ENCODE data around the gene PLIN5.

PLIN5 gene

DNA sequence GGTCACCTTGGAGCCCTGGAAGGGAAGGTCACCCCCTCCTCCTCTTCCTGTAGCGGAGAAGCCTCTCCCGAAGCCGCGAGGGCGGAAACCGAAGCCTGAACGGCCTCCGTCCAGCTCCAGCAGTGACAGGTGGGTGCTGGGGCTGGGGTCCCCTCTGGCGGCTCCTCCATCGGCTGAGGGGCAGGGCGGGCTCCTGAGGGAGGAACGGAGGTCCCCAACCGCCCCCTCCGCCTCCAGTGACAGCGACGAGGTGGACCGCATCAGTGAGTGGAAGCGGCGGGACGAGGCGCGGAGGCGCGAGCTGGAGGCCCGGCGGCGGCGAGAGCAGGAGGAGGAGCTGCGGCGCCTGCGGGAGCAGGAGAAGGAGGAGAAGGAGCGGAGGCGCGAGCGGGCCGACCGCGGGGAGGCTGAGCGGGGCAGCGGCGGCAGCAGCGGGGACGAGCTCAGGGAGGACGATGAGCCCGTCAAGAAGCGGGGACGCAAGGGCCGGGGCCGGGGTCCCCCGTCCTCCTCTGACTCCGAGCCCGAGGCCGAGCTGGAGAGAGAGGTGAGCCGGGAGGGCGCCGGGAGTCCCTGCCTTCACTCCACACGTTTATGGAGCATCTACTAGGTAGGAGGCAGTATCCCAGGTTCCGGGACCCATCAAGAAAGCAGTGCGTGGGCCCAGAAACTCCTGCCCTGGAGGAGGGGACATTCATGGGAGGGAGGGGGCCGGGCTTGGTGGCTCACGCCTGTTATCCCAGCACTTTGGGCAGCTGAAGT, 40.9 kb downstream of the PLIN5 start:
- peaks cover 71% of the 10 kb centered on the region for H3K36me3 ChIP-seq
- no peak overlapping the region for H3K27ac ChIP-seq
- TF ChIP-seq, protein P1, sequence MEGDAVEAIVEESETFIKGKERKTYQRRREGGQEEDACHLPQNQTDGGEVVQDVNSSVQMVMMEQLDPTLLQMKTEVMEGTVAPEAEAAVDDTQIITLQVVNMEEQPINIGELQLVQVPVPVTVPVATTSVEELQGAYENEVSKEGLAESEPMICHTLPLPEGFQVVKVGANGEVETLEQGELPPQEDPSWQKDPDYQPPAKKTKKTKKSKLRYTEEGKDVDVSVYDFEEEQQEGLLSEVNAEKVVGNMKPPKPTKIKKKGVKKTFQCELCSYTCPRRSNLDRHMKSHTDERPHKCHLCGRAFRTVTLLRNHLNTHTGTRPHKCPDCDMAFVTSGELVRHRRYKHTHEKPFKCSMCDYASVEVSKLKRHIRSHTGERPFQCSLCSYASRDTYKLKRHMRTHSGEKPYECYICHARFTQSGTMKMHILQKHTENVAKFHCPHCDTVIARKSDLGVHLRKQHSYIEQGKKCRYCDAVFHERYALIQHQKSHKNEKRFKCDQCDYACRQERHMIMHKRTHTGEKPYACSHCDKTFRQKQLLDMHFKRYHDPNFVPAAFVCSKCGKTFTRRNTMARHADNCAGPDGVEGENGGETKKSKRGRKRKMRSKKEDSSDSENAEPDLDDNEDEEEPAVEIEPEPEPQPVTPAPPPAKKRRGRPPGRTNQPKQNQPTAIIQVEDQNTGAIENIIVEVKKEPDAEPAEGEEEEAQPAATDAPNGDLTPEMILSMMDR (IDR thresholded peaks at IDR 0.05; ENCODE audit: low read depth, low read length): no peak

GRCh38 chr19:4493104-4493928, 41.7 kb downstream of the PLIN5 start:
- no peak overlapping the region for H3K27ac ChIP-seq
- no peak overlapping the region for H3K4me3 ChIP-seq (ENCODE audit: low read depth, low read length)
- no peaks in the 10 kb centered on the region for H3K9me3 ChIP-seq (ENCODE audit: severe bottlenecking)
- peaks cover 71% of the 10 kb centered on the region for H3K36me3 ChIP-seq
- TF ChIP-seq, protein P1 (IDR thresholded peaks at IDR 0.05; ENCODE audit: low read depth, low read length): no peak
- no peak for DNase-seq
- H3K27me3 ChIP-seq (ENCODE audit: insufficient read depth, low read depth, severe bottlenecking): no peaks in the 10 kb centered on the region

More for the DNA sequence above, 40.9 kb downstream of the PLIN5 start:
- no peaks in the 10 kb centered on the region for H3K9me3 ChIP-seq (ENCODE audit: severe bottlenecking)
- no peak overlapping the region for H3K4me3 ChIP-seq (ENCODE audit: low read depth, low read length)
- no peak for DNase-seq
- H3K27me3 ChIP-seq (ENCODE audit: insufficient read depth, low read depth, severe bottlenecking): no peaks in the 10 kb centered on the region

GRCh38 chr19:4492337-4493103, 42.5 kb downstream of the PLIN5 start:
- Histone ChIP-seq H3K4me3 (ENCODE audit: low read depth, low read length) (no peak overlapping the region), H3K9me3 (ENCODE audit: severe bottlenecking) (no peaks in the 10 kb centered on the region), H3K27ac (no peak overlapping the region), H3K36me3 (peaks cover 65% of the 10 kb centered on the region), H3K27me3 (ENCODE audit: insufficient read depth, low read depth, severe bottlenecking) (no peaks in the 10 kb centered on the region)
- no peak for DNase-seq
- TF ChIP-seq, protein P1 (IDR thresholded peaks at IDR 0.05; ENCODE audit: low read depth, low read length): no peak

DNA sequence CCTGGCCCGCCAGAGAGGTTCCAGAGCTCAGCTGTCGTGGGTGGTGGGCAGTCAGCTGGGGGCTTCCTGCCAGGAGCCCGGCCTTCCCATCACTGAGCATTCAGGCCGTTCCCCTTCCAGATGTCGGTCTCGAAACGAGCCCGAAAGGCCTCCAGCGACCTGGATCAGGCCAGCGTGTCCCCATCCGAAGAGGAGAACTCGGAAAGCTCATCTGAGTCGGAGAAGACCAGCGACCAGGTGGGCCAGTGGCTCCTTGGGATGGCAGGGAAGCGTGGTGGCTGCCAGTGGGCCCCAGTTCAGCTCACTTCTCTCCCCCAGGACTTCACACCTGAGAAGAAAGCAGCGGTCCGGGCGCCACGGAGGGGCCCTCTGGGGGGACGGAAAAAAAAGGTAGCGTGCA, 43.6 kb downstream of the PLIN5 start:
- Histone ChIP-seq H3K36me3 (peaks cover 59% of the 10 kb centered on the region), H3K9me3 (ENCODE audit: severe bottlenecking) (no peaks in the 10 kb centered on the region), H3K27me3 (ENCODE audit: insufficient read depth, low read depth, severe bottlenecking) (no peaks in the 10 kb centered on the region), H3K27ac (no peak overlapping the region), H3K4me3 (ENCODE audit: low read depth, low read length) (no peak overlapping the region)
- TF ChIP-seq, protein P1 (IDR thresholded peaks at IDR 0.05; ENCODE audit: low read depth, low read length): no peak
- DNase-seq: no peak

DNA sequence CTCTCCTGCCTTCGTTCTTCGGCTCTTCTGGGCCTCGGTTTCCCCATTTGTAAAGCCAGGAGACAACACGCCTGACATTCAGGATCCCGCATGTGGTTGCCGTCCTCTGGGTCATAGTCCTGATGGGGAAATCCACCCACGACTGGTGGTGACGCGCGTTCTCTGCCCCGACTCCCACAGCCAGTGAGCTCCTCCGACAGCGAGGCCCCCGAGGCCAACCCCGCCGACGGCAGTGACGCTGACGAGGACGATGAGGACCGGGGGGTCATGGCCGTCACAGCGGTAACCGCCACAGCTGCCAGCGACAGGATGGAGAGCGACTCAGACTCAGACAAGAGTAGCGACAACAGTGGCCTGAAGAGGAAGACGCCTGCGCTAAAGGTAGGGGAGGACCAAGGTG, 46.5 kb downstream of the PLIN5 start:
- peaks cover 45% of the 10 kb centered on the region for H3K36me3 ChIP-seq
- DNase-seq: no peak
- no peak overlapping the region for H3K27ac ChIP-seq
- no peak overlapping the region for H3K4me3 ChIP-seq (ENCODE audit: low read depth, low read length)
- H3K9me3 ChIP-seq (ENCODE audit: severe bottlenecking): no peaks in the 10 kb centered on the region
- TF ChIP-seq, protein P1 (IDR thresholded peaks at IDR 0.05; ENCODE audit: low read depth, low read length): no peak
- no peaks in the 10 kb centered on the region for H3K27me3 ChIP-seq (ENCODE audit: insufficient read depth, low read depth, severe bottlenecking)
